NB4 (cell line): ENCODE measurements around the gene TMUB1.

Experiments
- DNase-seq: peaks from one replicate; pipeline ENCODE4 v3.0.0; 2010; ENCODE audit warnings: low read depth
- H3K4me3 ChIP-seq: one replicate; pipeline ENCODE4 v1.5.1; 2011; ENCODE audit warnings: mild to moderate bottlenecking, low read depth, low read length, moderate library complexity
- CTCF ChIP-seq: IDR thresholded peaks from one replicate; pipeline ENCODE4 v1.5.1; 2012; ENCODE audit warnings: low read depth, low read length
- MYC ChIP-seq: IDR thresholded peaks from 2 replicates; pipeline ENCODE4 v1.6.1; 2011; ENCODE audit warnings: low read depth, low read length
- POLR2A ChIP-seq: IDR thresholded peaks from 2 replicates; pipeline ENCODE4 v1.6.1; 2011; ENCODE audit warnings: mild to moderate bottlenecking; ENCODE audit not compliant: insufficient read length; ENCODE audit errors: extremely low read depth
- TF ChIP-seq, protein P1 (sequence below): IDR thresholded peaks from 2 replicates; pipeline ENCODE4 v1.6.1; 2011; ENCODE audit warnings: low read depth, low read length

The TMUB1 gene

DNA sequence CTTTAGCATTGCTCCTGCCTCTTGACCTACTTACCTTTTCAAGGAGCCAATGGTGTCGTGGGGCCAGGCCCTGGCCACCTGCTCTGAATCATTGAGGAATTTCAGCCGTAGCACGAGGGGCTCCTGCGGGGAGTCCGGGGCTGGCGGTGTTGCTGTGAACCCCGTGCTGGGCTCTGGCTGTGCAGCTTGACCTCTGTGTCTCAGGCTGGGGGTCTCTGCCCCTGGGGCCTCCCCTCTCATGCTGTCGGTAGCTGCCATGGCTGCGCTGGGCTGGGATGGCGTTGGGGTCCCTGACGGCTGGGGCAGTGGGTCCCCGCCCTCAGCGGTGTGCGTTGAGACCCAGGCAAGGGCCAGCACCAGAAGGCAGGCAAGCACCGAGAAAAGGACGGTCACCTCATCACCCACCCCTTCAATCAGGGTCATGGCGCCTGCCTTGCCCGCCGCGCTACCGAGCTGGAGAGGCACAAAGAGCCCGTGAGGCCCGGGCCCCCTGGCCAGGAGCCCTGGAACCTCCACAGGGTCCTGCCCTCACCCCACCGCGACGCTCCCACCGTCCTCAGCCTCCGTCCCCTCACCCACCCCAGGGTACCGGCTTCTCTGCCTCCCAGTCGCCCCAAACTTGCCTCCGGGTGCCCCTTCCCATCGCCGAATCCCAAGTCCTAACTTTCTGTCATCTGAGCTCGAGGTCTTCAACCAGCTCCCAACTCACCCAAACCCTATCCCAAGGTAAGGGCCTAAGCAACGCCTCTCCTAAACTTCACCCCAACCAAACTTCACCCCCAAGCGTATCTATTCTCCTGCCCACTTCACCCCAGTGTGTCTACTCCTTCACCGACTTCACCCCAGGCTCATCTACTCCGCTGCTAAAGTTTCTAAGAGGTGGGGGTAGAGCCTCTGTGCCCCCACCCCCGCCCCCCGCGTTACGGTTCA is 887 bp downstream of the TMUB1 start:
- DNase-seq: no peak
- TF ChIP-seq, protein P1, sequence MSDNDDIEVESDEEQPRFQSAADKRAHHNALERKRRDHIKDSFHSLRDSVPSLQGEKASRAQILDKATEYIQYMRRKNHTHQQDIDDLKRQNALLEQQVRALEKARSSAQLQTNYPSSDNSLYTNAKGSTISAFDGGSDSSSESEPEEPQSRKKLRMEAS: no peak
- no peak for TF ChIP-seq POLR2A
- TF ChIP-seq MYC: no peak
- no peak for TF ChIP-seq CTCF
- H3K4me3 ChIP-seq: peak overlapping the region; percentile 60

DNA sequence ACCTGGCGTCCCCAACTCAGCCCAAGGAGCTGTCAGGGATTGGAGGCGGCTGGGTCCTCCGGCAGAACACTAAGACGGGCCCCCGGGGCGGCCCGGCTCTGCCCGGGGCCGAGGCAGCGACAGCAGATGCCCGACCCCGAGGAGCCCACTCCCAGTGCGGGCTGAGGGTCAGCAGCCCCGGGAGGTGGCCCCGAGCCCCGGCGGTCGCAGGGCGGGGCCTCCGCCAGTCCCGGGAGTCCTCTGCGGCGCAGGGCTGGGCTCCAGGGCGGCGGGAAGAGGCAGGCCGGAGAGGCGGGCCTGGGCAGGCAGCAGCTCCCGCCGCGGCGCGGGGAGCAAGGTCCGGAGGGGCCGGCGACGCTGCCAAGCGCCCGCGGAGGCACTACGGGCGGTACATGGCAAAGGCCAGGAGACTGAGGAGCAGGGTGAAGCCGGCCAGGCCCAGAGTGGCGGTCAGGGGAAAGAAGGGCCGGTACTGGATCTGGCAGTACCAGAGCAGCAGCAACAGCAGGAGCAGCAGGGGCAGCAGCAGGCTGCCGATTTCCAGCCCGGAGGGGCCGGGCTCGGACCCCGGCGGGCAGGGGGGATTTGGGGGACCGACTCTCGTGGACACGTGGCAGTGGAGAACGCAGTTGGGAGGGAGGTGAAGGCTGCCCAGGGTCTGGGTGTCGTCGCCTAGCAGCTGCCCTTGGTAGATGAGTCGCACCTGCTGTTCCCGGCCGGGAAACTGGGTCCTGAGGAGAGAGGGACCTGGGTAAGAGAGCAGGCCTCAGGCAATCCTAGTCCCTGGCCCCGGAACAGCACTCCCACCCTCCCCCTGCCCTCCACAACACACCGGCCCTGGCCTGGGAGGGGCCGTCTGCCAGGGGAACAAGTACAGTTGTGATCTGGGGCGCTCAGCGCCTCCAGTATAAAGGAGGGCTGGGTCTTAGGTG is 1.9 kb downstream of the TMUB1 start:
- no peak for TF ChIP-seq CTCF
- no peak for TF ChIP-seq MYC
- TF ChIP-seq, protein P1: no peak
- no peak for TF ChIP-seq POLR2A
- peak; percentile 66 for DNase-seq
- H3K4me3 ChIP-seq: peak overlapping the region; percentile 60

DNA sequence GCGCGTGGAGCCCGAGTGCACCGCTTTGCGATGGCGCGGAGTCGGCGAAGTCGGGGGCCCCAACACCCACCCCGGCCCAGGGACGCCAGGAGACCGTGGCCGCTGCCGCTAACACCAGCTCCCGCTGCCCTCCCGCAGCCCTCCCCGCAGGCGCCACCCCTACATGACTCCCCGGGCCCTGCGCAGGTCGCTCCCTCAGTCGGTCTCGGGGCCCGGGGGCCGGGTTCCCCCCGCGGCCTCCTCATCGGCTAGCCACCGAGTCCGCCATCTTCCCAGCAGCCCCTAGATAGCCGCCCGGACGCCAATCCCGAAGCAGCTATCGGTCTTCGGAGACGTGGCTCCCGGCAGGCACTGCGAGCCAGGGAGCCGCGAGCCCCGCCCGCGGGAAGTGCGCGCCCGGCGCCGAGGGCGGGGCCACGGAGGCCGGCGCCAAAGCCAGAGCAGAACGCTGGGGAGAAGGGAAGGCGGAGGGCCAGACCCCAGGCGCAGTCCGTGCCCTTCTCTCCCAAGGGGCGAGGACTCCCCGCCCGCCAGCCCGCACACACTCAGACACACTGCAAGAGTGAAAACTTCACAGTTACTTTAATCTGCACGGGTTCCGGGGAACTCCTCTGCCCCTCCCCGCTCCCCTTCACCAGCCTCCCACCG is 2.6 kb downstream of the TMUB1 start, which contains the start of gene FASTK:
Gene FASTK, minus strand, starts transcription at position 288 of the 648 bp plus-strand sequence. Its CDS starts 43 bp downstream, at position 245.
- DNase-seq: peak; percentile 95
- TF ChIP-seq MYC (peak; percentile 70), CTCF (no peak), POLR2A (peak; percentile 86)
- TF ChIP-seq, protein P1: 0 out of 2 replicates have a peak, but pooled peaks have one; percentile 48
- peak within 1 kb of the TSS; percentile 94 for H3K4me3 ChIP-seq

GRCh38 chr7:151080067-151080521 is 3.2 kb downstream of the TMUB1 start:
- peak; percentile 64 for DNase-seq

More at GRCh38 chr7:151080067-151080521, 3.2 kb downstream of the TMUB1 start:
- no peak for TF ChIP-seq POLR2A
- no peak for TF ChIP-seq MYC
- no peak for TF ChIP-seq CTCF
- TF ChIP-seq, protein P1: no peak
- peak overlapping the region; percentile 94 for H3K4me3 ChIP-seq
